Fibroblast of pulmonary artery (primary cell): ENCODE measurements around the gene MED13.

Experiments used
- DNase-seq: peaks from one replicate; pipeline ENCODE4 v3.0.0-alpha.2; 2010; ENCODE audit warnings: low read depth
- H3K4me3 ChIP-seq: replicated peaks from 2 replicates; pipeline ENCODE4 v1.5.1; 2011; ENCODE audit warnings: low read depth, mild to moderate bottlenecking, control low read depth, low read length, moderate library complexity
- CTCF ChIP-seq: IDR thresholded peaks from 2 replicates; pipeline ENCODE4 v1.5.1; 2011; ENCODE audit warnings: mild to moderate bottlenecking, control low read depth, low read length, inconsistent platforms; ENCODE audit errors: missing control alignments

Gene MED13

GRCh38 chr17:62057696-62058095 lies 7.4 kb downstream of the MED13 start:
- no peak for DNase-seq
- TF ChIP-seq CTCF = no peak
- no peak overlapping the region for H3K4me3 ChIP-seq

GRCh38 chr17:62052765-62053338 lies 12.2 kb downstream of the MED13 start:
- no peak overlapping the region for H3K4me3 ChIP-seq
- no peak for TF ChIP-seq CTCF
- no peak for DNase-seq

- no peak overlapping the region for H3K4me3 ChIP-seq
- no peak for DNase-seq
- no peak for TF ChIP-seq CTCF
These were observed 14.0 kb downstream of the MED13 start for GRCh38 chr17:62051053-62051452.

GRCh38 chr17:62049299-62049698 lies 15.8 kb downstream of the MED13 start:
- no peak for DNase-seq
- TF ChIP-seq CTCF = no peak

GRCh38 chr17:62048262-62048661 lies 16.8 kb downstream of the MED13 start:
- H3K4me3 ChIP-seq = no peak overlapping the region
- TF ChIP-seq CTCF = no peak
- no peak for DNase-seq

More at GRCh38 chr17:62049299-62049698, 15.8 kb downstream of the MED13 start:
- H3K4me3 ChIP-seq = no peak overlapping the region

GRCh38 chr17:62045517-62045916 lies 19.6 kb downstream of the MED13 start:
- DNase-seq = no peak
- no peak for TF ChIP-seq CTCF
- H3K4me3 ChIP-seq = no peak overlapping the region

- no peak for DNase-seq
- no peak for TF ChIP-seq CTCF
- no peak overlapping the region for H3K4me3 ChIP-seq
These were observed 20.0 kb downstream of the MED13 start for GRCh38 chr17:62045109-62045508.
